HCT116 (cell line): ENCODE measurements around the gene TRAF5. TPM values are rescaled to one million over a fixed set of nuclear protein-coding genes. Genes with fewer than 3 reads are reported as not detected.

Source experiments
- ATAC-seq: fragments of 200-7000 bp; cut with Tn5 transposase; 2 replicates; pipeline ENCODE4 v1.9.1; 2020; ENCODE audit warnings: mild to moderate bottlenecking, moderate library complexity
- BruUV-seq: library from RNA; stranded (reverse); fragments of 400-500 nt; replicated peaks from 2 replicates; lab custom pipeline; 2021; lab: Mats Ljungman, UMichigan
- CTCF ChIA-PET: fragments of 300-600 bp; sonication (Branson Sonifier 250); formaldehyde crosslinking; loops from one replicate; lab custom pipeline; 2021; ENCODE audit warnings: antibody characterized with exemption; lab: Charles Lee
- POLR2A ChIA-PET: fragments of 300-600, 350-600 bp; sonication (Branson Sonifier 250); formaldehyde crosslinking; loops from one replicate; lab custom pipeline; 2021; ENCODE audit warnings: antibody characterized with exemption; lab: Charles Lee
- RAD21 ChIA-PET, 2 experiments: fragments of 300-600 bp; sonication (Branson Sonifier 250); formaldehyde crosslinking; loops; one replicate each; lab custom pipeline; 2023; ENCODE audit warnings: low total read pairs in 2 of 2; ENCODE audit not compliant: uncharacterized antibody in 2 of 2, unreplicated experiment in 2 of 2, low non-redundant PET in 1 of 2; lab: Charles Lee
- DNase-seq: peaks from one replicate; pipeline ENCODE4 v3.0.0-alpha.2; 2010; ENCODE audit warnings: low read depth, low spot score
- H2AFZ ChIP-seq: fragments of 200-600 bp; shearing (Covaris generic), sonication (generic); 2 replicates; pipeline ENCODE4 v1.6.1; 2017; ENCODE audit warnings: low read depth, mixed run types, mixed read lengths, antibody characterized with exemption, low read length; ENCODE audit not compliant: poor library complexity, severe bottlenecking
- H3K27ac ChIP-seq: 2 replicates; pipeline ENCODE4 v1.5.1; 2012; ENCODE audit warnings: low read depth, low read length
- H3K27me3 ChIP-seq: fragments of 200-600 bp; sonication (generic); 2 replicates; pipeline ENCODE4 v1.6.1; 2016; ENCODE audit warnings: mixed run types, low read length, mixed read lengths; ENCODE audit not compliant: insufficient read depth
- H3K36me3 ChIP-seq, 2 experiments: fragments of 200-500 bp in 1 of 2; fragments of 200-600 bp in 1 of 2; sonication (Bioruptor generic) in 1 of 2; sonication (generic) in 1 of 2; 2 replicates each; pipeline versions ENCODE4 v1.5.1 to v1.6.1; 2014 to 2016; ENCODE audit warnings: low read length in 2 of 2, inconsistent platforms in 1 of 2, mixed read lengths in 1 of 2, mixed run types in 1 of 2; ENCODE audit not compliant: insufficient read depth in 2 of 2, control insufficient read depth in 1 of 2
- H3K4me1 ChIP-seq, 2 experiments: fragments of 200-600 bp in 1 of 2; sonication (generic) in 1 of 2; 2 replicates each; pipeline versions ENCODE4 v1.5.1 to v1.6.1; 2012 to 2017; ENCODE audit warnings: low read length in 2 of 2, inconsistent platforms in 1 of 2, mild to moderate bottlenecking in 1 of 2, mixed read lengths in 1 of 2, mixed run types in 1 of 2, moderate library complexity in 1 of 2; ENCODE audit not compliant: insufficient read depth in 2 of 2, control insufficient read depth in 1 of 2
- H3K4me2 ChIP-seq: fragments of 200-600 bp; sonication (generic); 2 replicates; pipeline ENCODE4 v1.6.1; 2017; ENCODE audit warnings: mixed run types, low read length, mixed read lengths
- H3K4me3 ChIP-seq, 2 experiments: fragments of 200-600 bp in 1 of 2; sonication (generic) in 1 of 2; replicated peaks in 1 of 2; 2 replicates each; pipeline ENCODE4 v1.5.1; 2011 to 2016; ENCODE audit warnings: low read length in 2 of 2, control low read depth in 1 of 2, low read depth in 1 of 2, mild to moderate bottlenecking in 1 of 2, mixed read lengths in 1 of 2, mixed run types in 1 of 2
- H3K79me2 ChIP-seq: fragments of 200-600 bp; sonication (generic); 2 replicates; pipeline ENCODE4 v1.6.1; 2017; ENCODE audit warnings: mild to moderate bottlenecking, mixed run types, low read length, moderate library complexity, mixed read lengths; ENCODE audit not compliant: insufficient read depth
- H3K9ac ChIP-seq: fragments of 200-600 bp; sonication (generic); 2 replicates; pipeline ENCODE4 v1.6.1; 2016; ENCODE audit warnings: low read length, mixed read lengths
- H3K9me2 ChIP-seq: fragments of 200-600 bp; sonication (generic), shearing (Covaris generic); 2 replicates; pipeline ENCODE4 v1.6.1; 2017; ENCODE audit warnings: mixed run types, mild to moderate bottlenecking, moderate library complexity; ENCODE audit not compliant: insufficient read depth
- H3K9me3 ChIP-seq, 2 experiments: fragments of 200-500 bp in 1 of 2; fragments of 200-600 bp in 1 of 2; sonication (Bioruptor generic) in 1 of 2; sonication (generic) in 1 of 2; 2 replicates each; pipeline ENCODE4 v1.6.1; 2014 to 2017; ENCODE audit warnings: low read length in 2 of 2, mixed read lengths in 2 of 2, inconsistent platforms in 1 of 2, low read depth in 1 of 2, mild to moderate bottlenecking in 1 of 2, mixed run types in 1 of 2, moderate library complexity in 1 of 2; ENCODE audit not compliant: control insufficient read depth in 1 of 2, insufficient read depth in 1 of 2
- H4K20me1 ChIP-seq: fragments of 200-600 bp; sonication (generic), shearing (Covaris generic); 2 replicates; pipeline ENCODE4 v1.6.1; 2017; ENCODE audit warnings: mixed run types, mild to moderate bottlenecking, moderate library complexity; ENCODE audit not compliant: insufficient read depth
- CBX3 ChIP-seq: IDR thresholded peaks from 2 replicates; pipeline ENCODE4 v1.6.1; 2012; ENCODE audit warnings: low read depth
- CEBPB ChIP-seq: IDR thresholded peaks from 2 replicates; pipeline ENCODE4 v1.6.1; 2012; ENCODE audit warnings: low read depth
- EGR1 ChIP-seq: IDR thresholded peaks from 2 replicates; pipeline ENCODE4 v1.6.1; 2012; ENCODE audit warnings: low read depth
- ELF1 ChIP-seq: IDR thresholded peaks from 2 replicates; pipeline ENCODE4 v1.6.1; 2012; ENCODE audit warnings: low read depth, borderline replicate concordance
- EZH2 ChIP-seq: fragments of 200-600 bp; sonication (generic); IDR thresholded peaks from 2 replicates; pipeline ENCODE4 v1.6.1; 2017; ENCODE audit warnings: antibody characterized with exemption, mixed run types
- EZH2phosphoT487 ChIP-seq: fragments of 200-600 bp; IDR thresholded peaks from 2 replicates; pipeline ENCODE4 v1.6.1; 2018; ENCODE audit warnings: antibody characterized with exemption, borderline replicate concordance
- FOSL1 ChIP-seq: IDR thresholded peaks from 2 replicates; pipeline ENCODE4 v1.6.1; 2012; ENCODE audit warnings: low read depth
- JUND ChIP-seq: IDR thresholded peaks from 2 replicates; pipeline ENCODE4 v1.6.1; 2012
- MAX ChIP-seq: IDR thresholded peaks from 2 replicates; pipeline ENCODE4 v1.6.1; 2012
- POLR2A ChIP-seq: IDR thresholded peaks from 2 replicates; pipeline ENCODE4 v1.7.0; 2011; ENCODE audit warnings: borderline replicate concordance; ENCODE audit not compliant: insufficient read depth, insufficient read length; ENCODE audit errors: extremely low read depth
- POLR2AphosphoS5 ChIP-seq: IDR thresholded peaks from 2 replicates; pipeline ENCODE4 v1.6.1; 2011; ENCODE audit warnings: mild to moderate bottlenecking, low read depth, low read length, moderate library complexity
- RAD21 ChIP-seq: IDR thresholded peaks from 2 replicates; pipeline ENCODE4 v1.6.1; 2012; ENCODE audit warnings: low read depth, mild to moderate bottlenecking
- SIN3A ChIP-seq: IDR thresholded peaks from 2 replicates; pipeline ENCODE4 v1.6.1; 2012; ENCODE audit warnings: low read depth
- SP1 ChIP-seq: IDR thresholded peaks from 2 replicates; pipeline ENCODE4 v1.6.1; 2012; ENCODE audit warnings: low read depth
- SRF ChIP-seq: IDR thresholded peaks from 2 replicates; pipeline ENCODE4 v1.6.1; 2012; ENCODE audit warnings: low read depth
- TCF7L2 ChIP-seq: IDR thresholded peaks from 2 replicates; pipeline ENCODE4 v1.7.0; 2011; ENCODE audit warnings: borderline replicate concordance, inconsistent platforms; ENCODE audit not compliant: insufficient read depth, insufficient read length; ENCODE audit errors: extremely low read depth
- YY1 ChIP-seq: IDR thresholded peaks from 2 replicates; pipeline ENCODE4 v1.6.1; 2011; ENCODE audit warnings: low read length, low read depth, moderate library complexity, mild to moderate bottlenecking; ENCODE audit not compliant: insufficient replicate concordance; ENCODE audit errors: extremely low read depth
- ZBTB33 ChIP-seq: IDR thresholded peaks from 2 replicates; pipeline ENCODE4 v1.6.1; 2011; ENCODE audit warnings: mild to moderate bottlenecking, low read length, moderate library complexity; ENCODE audit not compliant: insufficient replicate concordance; ENCODE audit errors: extremely low read depth
- ZFX ChIP-seq: fragments of 450-650 bp; IDR thresholded peaks from 2 replicates; pipeline ENCODE4 v1.6.1; 2017
- ZNF274 ChIP-seq: fragments of 200-500 bp; sonication (Bioruptor generic); IDR thresholded peaks from 2 replicates; pipeline ENCODE4 v1.6.1; 2014; ENCODE audit warnings: mild to moderate bottlenecking, low read depth, low read length, inconsistent platforms
- intact Hi-C: fragments of 100-400 bp; cut with micrococcal nuclease; formaldehyde crosslinking; loops from 2 replicates; pipeline ENCODE4 v1.10.0; 2022
- total RNA-seq: library from RNA; stranded (reverse); gene quantifications from one replicate; pipeline ENCODE4 v1.2.1, GENCODE V29; 2021; ENCODE audit not compliant: unreplicated experiment
- TF ChIP-seq, protein P1 (sequence below): IDR thresholded peaks from 2 replicates; pipeline ENCODE4 v1.6.1; 2012
- TF ChIP-seq, protein P2 (sequence below), 3 experiments: fragments of 200-600 bp in 1 of 3; sonication (generic) in 1 of 3; IDR thresholded peaks in 2 of 3; conservative IDR thresholded peaks in 1 of 3; 2 replicates each; pipeline ENCODE4 v1.5.1; 2012 to 2017; ENCODE audit warnings: low read depth in 2 of 3, low read length in 2 of 3, antibody characterized with exemption in 1 of 3, borderline replicate concordance in 1 of 3, control low read depth in 1 of 3, mild to moderate bottlenecking in 1 of 3, mixed read lengths in 1 of 3, mixed run types in 1 of 3, moderate library complexity in 1 of 3; ENCODE audit not compliant: insufficient read depth in 1 of 3

TRAF5 gene
- total RNA-seq, 1 experiment from 2014 or later, result 6.5 TPM

DNA sequence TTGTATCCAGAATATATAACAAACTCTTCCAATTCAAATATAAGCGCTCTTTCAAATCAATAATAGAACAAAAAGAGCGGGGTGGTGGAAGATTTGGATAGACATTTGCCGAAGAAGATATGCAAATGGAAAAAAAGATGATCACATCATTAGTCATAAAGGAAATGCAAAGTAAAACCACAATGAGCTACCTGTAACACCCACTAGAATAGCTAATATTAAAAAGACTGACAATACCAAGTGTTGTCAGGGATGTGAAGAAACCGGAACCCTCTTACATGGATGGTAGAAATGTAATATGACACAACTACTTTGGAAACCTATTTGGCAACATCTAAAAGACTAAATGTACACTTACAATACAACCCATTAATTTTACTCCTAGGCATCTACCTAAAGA is 5.7 kb upstream of the TRAF5 start:
- ChIA-PET RAD21 (no interaction called here), POLR2A (interaction anchor here (1.0 kb wide), 1 partner anchor 947 kb away, joined by 3 read pairs; no protein-coding TSS in a partner anchor), CTCF (no interaction called here)
- no peak overlapping the region for H3K27ac ChIP-seq
- ATAC-seq, result no peak
- peak overlapping the region; percentile 51 for H2AFZ ChIP-seq
- H3K9ac ChIP-seq, result no peak overlapping the region
- no peaks in the 10 kb centered on the region for H3K36me3 ChIP-seq
- intact Hi-C loops, result loop anchor here (5.0 kb wide), 1 partner anchor 61 kb away; no protein-coding TSS in a partner anchor
- no peaks in the 10 kb centered on the region for H3K79me2 ChIP-seq
- no peaks in the 10 kb centered on the region for H3K9me3 ChIP-seq
- DNase-seq, result no peak
- H3K9me2 ChIP-seq, result no peaks in the 10 kb centered on the region
- peaks cover 0 to 13% of the 10 kb centered on the region in 2 experiments; a peak in 3 of 4 replicates for H3K4me1 ChIP-seq
- H4K20me1 ChIP-seq, result no peaks in the 10 kb centered on the region
- H3K4me2 ChIP-seq, result peak overlapping the region; percentile 35
- H3K27me3 ChIP-seq, result no peaks in the 10 kb centered on the region
- no TSS peak for BruUV-seq
- H3K4me3 ChIP-seq, result no peak overlapping the region
- TF ChIP-seq TCF7L2 (no peak), POLR2AphosphoS5 (no peak), SIN3A (no peak), ZBTB33 (no peak), RAD21 (no peak), CEBPB (0 out of 2 replicates have a peak, but pooled peaks have one; percentile 28), ZNF274 (no peak), MAX (no peak), POLR2A (no peak), EGR1 (peak; percentile 27; the same call in 1 of the 2 replicates), JUND (peak; percentile 53), FOSL1 (peak; percentile 84), ELF1 (no peak), EZH2phosphoT487 (no peak), ZFX (no peak), SP1 (peak; percentile 37; the same call in 1 of the 2 replicates), SRF (no peak), EZH2 (no peak), YY1 (no peak), CBX3 (0 out of 2 replicates have a peak, but pooled peaks have one; percentile 17)
- TF ChIP-seq, protein P1, sequence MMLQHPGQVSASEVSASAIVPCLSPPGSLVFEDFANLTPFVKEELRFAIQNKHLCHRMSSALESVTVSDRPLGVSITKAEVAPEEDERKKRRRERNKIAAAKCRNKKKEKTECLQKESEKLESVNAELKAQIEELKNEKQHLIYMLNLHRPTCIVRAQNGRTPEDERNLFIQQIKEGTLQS, result no peak
- TF ChIP-seq, protein P2, sequence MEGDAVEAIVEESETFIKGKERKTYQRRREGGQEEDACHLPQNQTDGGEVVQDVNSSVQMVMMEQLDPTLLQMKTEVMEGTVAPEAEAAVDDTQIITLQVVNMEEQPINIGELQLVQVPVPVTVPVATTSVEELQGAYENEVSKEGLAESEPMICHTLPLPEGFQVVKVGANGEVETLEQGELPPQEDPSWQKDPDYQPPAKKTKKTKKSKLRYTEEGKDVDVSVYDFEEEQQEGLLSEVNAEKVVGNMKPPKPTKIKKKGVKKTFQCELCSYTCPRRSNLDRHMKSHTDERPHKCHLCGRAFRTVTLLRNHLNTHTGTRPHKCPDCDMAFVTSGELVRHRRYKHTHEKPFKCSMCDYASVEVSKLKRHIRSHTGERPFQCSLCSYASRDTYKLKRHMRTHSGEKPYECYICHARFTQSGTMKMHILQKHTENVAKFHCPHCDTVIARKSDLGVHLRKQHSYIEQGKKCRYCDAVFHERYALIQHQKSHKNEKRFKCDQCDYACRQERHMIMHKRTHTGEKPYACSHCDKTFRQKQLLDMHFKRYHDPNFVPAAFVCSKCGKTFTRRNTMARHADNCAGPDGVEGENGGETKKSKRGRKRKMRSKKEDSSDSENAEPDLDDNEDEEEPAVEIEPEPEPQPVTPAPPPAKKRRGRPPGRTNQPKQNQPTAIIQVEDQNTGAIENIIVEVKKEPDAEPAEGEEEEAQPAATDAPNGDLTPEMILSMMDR (IDR thresholded peaks at IDR 0.05 in 2 of 3, conservative IDR thresholded peaks at IDR 0.05 in 1 of 3; ENCODE audit: borderline replicate concordance in 1 of 3, insufficient read depth in 1 of 3, low read depth in 2 of 3, low read length in 2 of 3), result no peak
